ENCODE results near the gene ATP7A. TPM values are rescaled to one million over a fixed set of nuclear protein-coding genes. Genes with fewer than 3 reads are reported as not detected.
A peak's percentile ranks its signal among the peaks of the same experiment; 100 is the strongest.
"Not testable (repeated sequence)": the region's sequence is repeated elsewhere in the genome, so short reads cannot be mapped to it uniquely, and the experiment has no call there.

The ATP7A gene
- polyA plus RNA-seq, 3 donors from 2014 or later: 4.7 to 11.6 (median 6.5) TPM

GRCh38 chrX:78024349-78025059 is 114.0 kb downstream of the ATP7A start:
- no peak overlapping the region for H3K4me3 Mint-ChIP-seq
- H3K27ac Mint-ChIP-seq: peak overlapping the region in 1 of 6 donors; percentile 5
- H3K4me1 Mint-ChIP-seq: peaks cover 0 to 4% of the 10 kb centered on the region in 2 donors
- DNase-seq: peak; percentile 31 to 42 (median 40)
- H3K27me3 Mint-ChIP-seq (ENCODE audit: low read depth in 3 of 3): peaks cover 0 to 1% (median 0%) of the 10 kb centered on the region in 3 donors
- no peaks in the 10 kb centered on the region for H3K9me3 Mint-ChIP-seq
- peaks cover 0 to 4% (median 0%) of the 10 kb centered on the region in 3 donors for H3K36me3 Mint-ChIP-seq

- peaks cover 0 to 1% (median 0%) of the 10 kb centered on the region in 3 donors for H3K27me3 Mint-ChIP-seq (ENCODE audit: low read depth in 3 of 3)
- no peak for DNase-seq
- H3K4me1 Mint-ChIP-seq: peaks cover 0 to 4% of the 10 kb centered on the region in 2 donors
- peaks cover 0 to 7% (median 3%) of the 10 kb centered on the region in 3 donors for H3K36me3 Mint-ChIP-seq
- H3K4me3 Mint-ChIP-seq: no peak overlapping the region
- no peaks in the 10 kb centered on the region for H3K9me3 Mint-ChIP-seq
- no peak overlapping the region for H3K27ac Mint-ChIP-seq
Measured at GRCh38 chrX:78027798-78028197, 117.3 kb downstream of the ATP7A start.

- Mint-ChIP-seq H3K27me3 (ENCODE audit: low read depth in 3 of 3) (peaks cover 0 to 1% (median 0%) of the 10 kb centered on the region in 3 donors), H3K4me3 (no peak overlapping the region)
Measured at GRCh38 chrX:78029663-78030062, 119.2 kb downstream of the ATP7A start.

GRCh38 chrX:78035061-78035460 is 124.6 kb downstream of the ATP7A start:
- Mint-ChIP-seq H3K9me3 (no peaks in the 10 kb centered on the region), H3K27ac (no peak overlapping the region), H3K4me3 (no peak overlapping the region), H3K27me3 (ENCODE audit: low read depth in 3 of 3) (peaks cover 1 to 7% (median 3%) of the 10 kb centered on the region in 3 donors), H3K4me1 (no peaks in the 10 kb centered on the region), H3K36me3 (peaks cover 0 to 33% (median 6%) of the 10 kb centered on the region in 3 donors)
- DNase-seq: no peak

More at GRCh38 chrX:78029663-78030062, 119.2 kb downstream of the ATP7A start:
- Mint-ChIP-seq H3K27ac (no peak overlapping the region), H3K4me1 (peaks cover 0 to under 1% of the 10 kb centered on the region in 2 donors), H3K9me3 (no peaks in the 10 kb centered on the region), H3K36me3 (peaks cover 0 to 8% (median 4%) of the 10 kb centered on the region in 3 donors)
- no peak for DNase-seq

- Mint-ChIP-seq H3K36me3 (peaks cover 0 to 30% (median 6%) of the 10 kb centered on the region in 3 donors), H3K9me3 (no peaks in the 10 kb centered on the region), H3K27me3 (ENCODE audit: low read depth in 3 of 3) (peaks cover 1 to 7% (median 3%) of the 10 kb centered on the region in 3 donors), H3K4me3 (no peak overlapping the region), H3K27ac (peak overlapping the region in 1 of 6 donors; percentile 1), H3K4me1 (no peaks in the 10 kb centered on the region)
- no peak for DNase-seq
Measured at GRCh38 chrX:78037881-78038280, 127.4 kb downstream of the ATP7A start.

- no peaks in the 10 kb centered on the region for H3K9me3 Mint-ChIP-seq
- H3K27me3 Mint-ChIP-seq (ENCODE audit: low read depth in 3 of 3): peaks cover 0 to 2% (median 0%) of the 10 kb centered on the region in 3 donors
- H3K27ac Mint-ChIP-seq: no peak overlapping the region
- H3K4me1 Mint-ChIP-seq: no peaks in the 10 kb centered on the region
- DNase-seq: no peak
- H3K36me3 Mint-ChIP-seq: peaks cover 3 to 20% (median 17%) of the 10 kb centered on the region in 3 donors
- no peak overlapping the region for H3K4me3 Mint-ChIP-seq
Measured at GRCh38 chrX:78042601-78043000, 132.1 kb downstream of the ATP7A start.

GRCh38 chrX:78046362-78046761 is 135.9 kb downstream of the ATP7A start:
- no peaks in the 10 kb centered on the region for H3K9me3 Mint-ChIP-seq
- peaks cover 3 to 20% (median 6%) of the 10 kb centered on the region in 3 donors for H3K36me3 Mint-ChIP-seq
- no peak for DNase-seq
- no peak overlapping the region for H3K27ac Mint-ChIP-seq
- H3K27me3 Mint-ChIP-seq (ENCODE audit: low read depth in 3 of 3): peaks cover 0 to 2% (median 0%) of the 10 kb centered on the region in 3 donors
- no peaks in the 10 kb centered on the region for H3K4me1 Mint-ChIP-seq
- no peak overlapping the region for H3K4me3 Mint-ChIP-seq

GRCh38 chrX:78048052-78048451 is 137.6 kb downstream of the ATP7A start:
- Mint-ChIP-seq H3K27ac (no peak overlapping the region), H3K4me3 (no peak overlapping the region), H3K9me3 (peaks cover 0 to under 1% (median 0%) of the 10 kb centered on the region in 6 donors), H3K36me3 (peaks cover 3 to 21% (median 19%) of the 10 kb centered on the region in 3 donors), H3K27me3 (ENCODE audit: low read depth in 3 of 3) (peaks cover 0 to 2% (median 0%) of the 10 kb centered on the region in 3 donors), H3K4me1 (no peaks in the 10 kb centered on the region)
- no peak for DNase-seq

- no peak for DNase-seq
- H3K27me3 Mint-ChIP-seq (ENCODE audit: low read depth in 3 of 3): no peaks in the 10 kb centered on the region
- peaks cover 5 to 7% of the 10 kb centered on the region in 2 donors for H3K4me1 Mint-ChIP-seq
- H3K4me3 Mint-ChIP-seq: no peak overlapping the region
- no peaks in the 10 kb centered on the region for H3K9me3 Mint-ChIP-seq
- no peak overlapping the region for H3K27ac Mint-ChIP-seq
- no peaks in the 10 kb centered on the region for H3K36me3 Mint-ChIP-seq
Measured at GRCh38 chrX:78063687-78064086, 153.2 kb downstream of the ATP7A start.

- Mint-ChIP-seq H3K36me3 (no peaks in the 10 kb centered on the region), H3K9me3 (no peaks in the 10 kb centered on the region), H3K27ac (no peak overlapping the region), H3K4me3 (no peak overlapping the region), H3K4me1 (peaks cover 5 to 7% of the 10 kb centered on the region in 2 donors), H3K27me3 (ENCODE audit: low read depth in 3 of 3) (no peaks in the 10 kb centered on the region)
- DNase-seq: no peak
Measured at GRCh38 chrX:78064152-78064551, 153.7 kb downstream of the ATP7A start.

- not testable (repeated sequence) for H3K9me3 Mint-ChIP-seq; H3K4me3 Mint-ChIP-seq; H3K36me3 Mint-ChIP-seq; H3K27me3 Mint-ChIP-seq (ENCODE audit: low read depth in 3 of 3); H3K4me1 Mint-ChIP-seq
- peak; percentile 25 to 30 (median 27) for DNase-seq
- peak overlapping the region in 5 of 6 donors; percentile 13 to 69 (median 32) for H3K27ac Mint-ChIP-seq
Measured at GRCh38 chrX:78064698-78065601, 154.5 kb downstream of the ATP7A start.

GRCh38 chrX:78066110-78066509 is 155.6 kb downstream of the ATP7A start:
- no peaks in the 10 kb centered on the region for H3K36me3 Mint-ChIP-seq
- H3K4me1 Mint-ChIP-seq: peaks cover 5 to 7% of the 10 kb centered on the region in 2 donors
- no peak overlapping the region for H3K4me3 Mint-ChIP-seq
- H3K27me3 Mint-ChIP-seq (ENCODE audit: low read depth in 3 of 3): peaks cover 0 to 1% (median 0%) of the 10 kb centered on the region in 3 donors
- H3K9me3 Mint-ChIP-seq: no peaks in the 10 kb centered on the region
- no peak for DNase-seq
- no peak overlapping the region for H3K27ac Mint-ChIP-seq

GRCh38 chrX:78071331-78071730 is 160.8 kb downstream of the ATP7A start:
- Mint-ChIP-seq H3K4me1 (peaks cover 14 to 18% of the 10 kb centered on the region in 2 donors), H3K9me3 (peaks cover 0 to 9% (median 2%) of the 10 kb centered on the region in 6 donors), H3K36me3 (peaks cover 0 to 4% (median 0%) of the 10 kb centered on the region in 3 donors), H3K27me3 (ENCODE audit: low read depth in 3 of 3) (peaks cover 3 to 9% (median 5%) of the 10 kb centered on the region in 3 donors), H3K4me3 (no peak overlapping the region), H3K27ac (peak overlapping the region in 3 of 6 donors; percentile 8 to 59 (median 21))
- DNase-seq: no peak
